ENCODE data around the gene ME3. TPM values are rescaled to one million over a fixed set of nuclear protein-coding genes. Genes with fewer than 3 reads are reported as not detected.
A peak's percentile ranks its signal among the peaks of the same experiment; 100 is the strongest.
"Not testable (repeated sequence)": the region's sequence is repeated elsewhere in the genome, so short reads cannot be mapped to it uniquely, and the experiment has no call there.

ME3 gene
- total RNA-seq, 1 donor from 2014 or later: 10.8 TPM

DNA sequence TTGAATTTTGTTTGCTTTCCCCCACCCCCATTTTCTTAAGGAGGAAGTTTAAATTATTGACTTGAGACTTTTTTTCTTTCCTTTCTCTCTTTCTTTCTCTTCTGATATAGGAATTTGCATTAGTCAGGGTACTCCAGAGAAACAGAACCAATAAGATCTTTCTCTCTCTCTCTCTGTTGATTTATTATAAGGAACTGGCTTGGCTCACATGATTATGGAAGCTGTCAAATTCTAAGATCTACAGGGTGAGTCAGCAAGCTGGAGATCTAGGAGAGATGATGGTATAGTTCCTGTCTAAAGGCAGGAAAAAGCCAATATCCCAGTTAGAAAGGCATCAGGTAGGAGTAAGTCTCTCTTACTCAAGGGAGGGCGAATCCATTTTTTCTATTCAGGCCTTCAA is 233.7 kb downstream of the ME3 start:
- H3K9me3 Mint-ChIP-seq (ENCODE audit: low read depth): no peaks in the 10 kb centered on the region
- H3K27me3 Mint-ChIP-seq (ENCODE audit: low read depth): no peaks in the 10 kb centered on the region
- TF ChIP-seq, protein P1, sequence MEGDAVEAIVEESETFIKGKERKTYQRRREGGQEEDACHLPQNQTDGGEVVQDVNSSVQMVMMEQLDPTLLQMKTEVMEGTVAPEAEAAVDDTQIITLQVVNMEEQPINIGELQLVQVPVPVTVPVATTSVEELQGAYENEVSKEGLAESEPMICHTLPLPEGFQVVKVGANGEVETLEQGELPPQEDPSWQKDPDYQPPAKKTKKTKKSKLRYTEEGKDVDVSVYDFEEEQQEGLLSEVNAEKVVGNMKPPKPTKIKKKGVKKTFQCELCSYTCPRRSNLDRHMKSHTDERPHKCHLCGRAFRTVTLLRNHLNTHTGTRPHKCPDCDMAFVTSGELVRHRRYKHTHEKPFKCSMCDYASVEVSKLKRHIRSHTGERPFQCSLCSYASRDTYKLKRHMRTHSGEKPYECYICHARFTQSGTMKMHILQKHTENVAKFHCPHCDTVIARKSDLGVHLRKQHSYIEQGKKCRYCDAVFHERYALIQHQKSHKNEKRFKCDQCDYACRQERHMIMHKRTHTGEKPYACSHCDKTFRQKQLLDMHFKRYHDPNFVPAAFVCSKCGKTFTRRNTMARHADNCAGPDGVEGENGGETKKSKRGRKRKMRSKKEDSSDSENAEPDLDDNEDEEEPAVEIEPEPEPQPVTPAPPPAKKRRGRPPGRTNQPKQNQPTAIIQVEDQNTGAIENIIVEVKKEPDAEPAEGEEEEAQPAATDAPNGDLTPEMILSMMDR (IDR thresholded peaks at IDR 0.05): no peak
- peaks cover 43% of the 10 kb centered on the region for H3K4me1 Mint-ChIP-seq (ENCODE audit: low read depth)
- no peak for DNase-seq (ENCODE audit: low spot score)
- H3K36me3 Mint-ChIP-seq (ENCODE audit: low read depth): peaks cover 2% of the 10 kb centered on the region
- peak overlapping the region; percentile 45 for H3K27ac Mint-ChIP-seq (ENCODE audit: unreplicated experiment)
- no peak overlapping the region for H3K4me3 Mint-ChIP-seq (ENCODE audit: unreplicated experiment)

DNA sequence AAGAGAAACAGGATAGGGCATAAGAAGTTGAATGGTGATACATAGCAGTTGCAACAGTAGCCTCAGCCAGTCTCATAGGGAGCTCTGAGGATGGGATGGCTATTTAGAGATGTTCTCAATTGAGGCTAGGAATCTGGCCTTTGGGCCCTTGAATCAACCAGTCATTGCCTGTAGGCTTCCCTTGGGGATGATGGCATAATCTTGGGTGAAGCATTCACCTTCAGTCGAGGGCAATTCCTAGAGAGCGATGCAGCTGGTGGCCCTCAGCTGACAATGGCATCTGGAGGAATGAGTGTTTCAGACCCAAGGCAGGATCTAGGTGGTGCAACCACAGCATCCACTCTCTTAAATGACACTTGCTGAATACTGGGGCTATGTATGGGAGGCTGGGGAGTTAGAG is 236.7 kb downstream of the ME3 start:
- Mint-ChIP-seq H3K27me3 (ENCODE audit: low read depth) (no peaks in the 10 kb centered on the region), H3K9me3 (ENCODE audit: low read depth) (peaks cover 2% of the 10 kb centered on the region), H3K4me3 (ENCODE audit: unreplicated experiment) (no peak overlapping the region), H3K36me3 (ENCODE audit: low read depth) (peaks cover 3% of the 10 kb centered on the region), H3K27ac (ENCODE audit: unreplicated experiment) (no peak overlapping the region), H3K4me1 (ENCODE audit: low read depth) (peaks cover 23% of the 10 kb centered on the region)
- no peak for DNase-seq (ENCODE audit: low spot score)
- TF ChIP-seq, protein P1 (IDR thresholded peaks at IDR 0.05): no peak

DNA sequence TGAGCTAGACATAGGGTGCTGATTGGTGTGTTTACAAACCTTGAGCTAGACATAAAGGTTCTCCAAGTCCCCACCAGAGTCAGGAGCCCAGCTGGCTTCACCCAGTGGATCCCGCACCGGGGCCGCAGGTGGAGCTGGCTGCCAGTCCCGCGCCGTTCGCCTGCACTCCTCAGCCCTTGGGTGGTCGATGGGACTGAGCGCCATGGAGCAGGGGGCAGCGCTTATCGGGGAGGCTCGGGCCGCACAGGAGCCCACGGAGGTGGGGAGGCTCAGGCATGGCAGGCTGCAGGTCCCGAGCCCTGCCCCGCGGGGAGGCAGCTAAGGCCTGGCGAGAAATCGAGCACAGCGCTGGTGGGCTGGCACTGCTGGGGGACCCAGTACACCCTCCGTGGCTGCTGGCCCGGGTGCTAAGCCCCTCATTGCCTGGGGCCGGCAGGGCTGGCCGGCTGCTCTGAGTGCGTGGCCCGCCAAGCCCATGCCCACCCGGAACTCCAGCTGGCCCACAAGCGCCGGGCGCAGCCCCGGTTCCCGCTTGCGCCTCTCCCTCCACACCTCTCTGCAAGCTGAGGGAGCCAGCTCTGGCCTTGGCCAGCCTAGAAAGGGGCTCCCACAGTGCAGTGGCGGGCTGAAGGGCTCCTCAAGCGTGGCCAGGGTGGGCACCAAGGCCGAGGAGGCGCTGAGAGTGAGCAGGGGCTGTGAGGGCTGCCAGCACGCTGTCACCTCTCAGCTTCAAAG is 238.9 kb downstream of the ME3 start:
- not testable (repeated sequence) for H3K9me3 Mint-ChIP-seq (ENCODE audit: low read depth); H3K27me3 Mint-ChIP-seq (ENCODE audit: low read depth); H3K27ac Mint-ChIP-seq (ENCODE audit: unreplicated experiment); H3K36me3 Mint-ChIP-seq (ENCODE audit: low read depth); DNase-seq (ENCODE audit: low spot score); H3K4me3 Mint-ChIP-seq (ENCODE audit: unreplicated experiment)
- H3K4me1 Mint-ChIP-seq (ENCODE audit: low read depth): peaks cover 11% of the 10 kb centered on the region

DNA sequence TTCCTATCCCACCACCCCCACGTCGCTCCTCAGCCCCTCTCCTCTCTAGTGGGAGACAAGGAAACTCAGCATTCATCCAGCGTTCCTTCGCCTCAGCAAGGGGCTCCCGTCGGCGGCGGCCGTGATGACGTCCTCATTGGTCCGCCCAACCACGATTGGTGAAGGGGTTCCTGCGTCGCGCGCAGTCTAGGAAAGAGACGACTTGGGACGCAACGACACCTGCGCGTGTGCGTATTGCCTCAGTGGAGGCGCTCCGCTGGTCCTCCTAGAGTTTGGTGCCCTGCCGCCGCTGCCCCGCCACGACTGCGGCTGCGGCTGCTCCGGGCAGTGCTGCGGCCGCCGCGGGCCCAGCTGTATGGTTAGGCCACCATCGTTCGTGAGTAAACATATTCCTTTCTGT is 241.2 kb downstream of the ME3 start:
- H3K27ac Mint-ChIP-seq (ENCODE audit: unreplicated experiment): no peak overlapping the region
- H3K27me3 Mint-ChIP-seq (ENCODE audit: low read depth): no peaks in the 10 kb centered on the region
- no peak overlapping the region for H3K4me3 Mint-ChIP-seq (ENCODE audit: unreplicated experiment)
- TF ChIP-seq, protein P1 (IDR thresholded peaks at IDR 0.05): no peak
- peaks cover 26% of the 10 kb centered on the region for H3K9me3 Mint-ChIP-seq (ENCODE audit: low read depth)
- peaks cover 16% of the 10 kb centered on the region for H3K36me3 Mint-ChIP-seq (ENCODE audit: low read depth)
- peaks cover 5% of the 10 kb centered on the region for H3K4me1 Mint-ChIP-seq (ENCODE audit: low read depth)
- DNase-seq (ENCODE audit: low spot score): no peak

DNA sequence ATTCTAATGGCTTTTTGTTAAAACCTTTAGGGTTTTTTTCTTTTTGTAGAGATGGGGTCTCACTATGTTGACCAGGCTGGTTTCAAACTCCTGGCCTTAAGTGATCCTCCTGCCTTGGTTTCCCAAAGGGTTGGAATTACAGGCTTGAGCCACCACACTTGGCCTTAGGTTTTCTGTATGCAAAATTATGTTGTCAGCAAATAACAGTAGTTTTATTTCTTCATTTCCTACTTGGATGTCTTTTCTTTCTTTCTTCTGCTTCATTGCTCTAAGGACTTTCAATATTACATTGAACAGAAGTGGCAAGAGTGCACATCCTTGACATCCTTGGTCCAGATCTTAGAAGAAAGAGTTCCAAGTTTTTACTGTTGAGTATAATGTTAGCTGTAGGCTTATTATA is 245.0 kb downstream of the ME3 start:
- no peak overlapping the region for H3K4me3 Mint-ChIP-seq (ENCODE audit: unreplicated experiment)
- peaks cover 15% of the 10 kb centered on the region for H3K36me3 Mint-ChIP-seq (ENCODE audit: low read depth)
- no peak overlapping the region for H3K27ac Mint-ChIP-seq (ENCODE audit: unreplicated experiment)
- TF ChIP-seq, protein P1 (IDR thresholded peaks at IDR 0.05): no peak
- H3K9me3 Mint-ChIP-seq (ENCODE audit: low read depth): peaks cover 31% of the 10 kb centered on the region
- peaks cover 7% of the 10 kb centered on the region for H3K4me1 Mint-ChIP-seq (ENCODE audit: low read depth)
- DNase-seq (ENCODE audit: low spot score): no peak
- no peaks in the 10 kb centered on the region for H3K27me3 Mint-ChIP-seq (ENCODE audit: low read depth)

DNA sequence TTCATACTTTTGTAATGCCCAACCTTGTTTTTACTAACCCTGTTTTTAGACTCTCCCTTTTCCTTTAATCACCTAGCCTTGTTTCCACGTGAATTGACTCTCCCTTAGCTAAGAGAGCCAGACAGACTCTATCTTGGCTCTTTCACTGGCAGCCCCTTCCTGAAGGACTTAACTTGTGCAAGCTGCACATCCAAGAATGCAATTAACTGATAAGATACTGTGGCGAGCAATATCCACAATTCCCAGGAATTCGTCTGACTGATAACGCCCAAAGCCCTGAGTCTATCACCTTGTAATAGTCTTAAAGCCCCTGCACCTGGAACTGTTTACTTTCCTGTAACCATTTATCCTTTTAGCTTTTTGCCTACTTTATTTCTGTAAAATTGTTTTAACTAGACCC is 248.9 kb downstream of the ME3 start:
- H3K4me1 Mint-ChIP-seq (ENCODE audit: low read depth); H3K4me3 Mint-ChIP-seq (ENCODE audit: unreplicated experiment); DNase-seq (ENCODE audit: low spot score); H3K27me3 Mint-ChIP-seq (ENCODE audit: low read depth); H3K27ac Mint-ChIP-seq (ENCODE audit: unreplicated experiment): not testable (repeated sequence)
- Mint-ChIP-seq H3K9me3 (ENCODE audit: low read depth) (peaks cover 23% of the 10 kb centered on the region), H3K36me3 (ENCODE audit: low read depth) (peaks cover 14% of the 10 kb centered on the region)

Measured in chondrocyte (in vitro differentiated cells).